Right lobe of liver (tissue), 4 donors: Measurements from ENCODE around the gene FAM131B.

Experiments used
- POLR2A ChIP-seq: fragments of 450-650 bp; IDR thresholded peaks from one replicate; pipeline ENCODE4 v1.6.1; 2017; ENCODE audit warnings: antibody characterized with exemption, mild to moderate bottlenecking
- TF ChIP-seq, protein P1 (sequence below), 4 donors: fragments of 200-600 bp in 3 of 4; fragments of 450-650 bp in 1 of 4; IDR thresholded peaks; one replicate each; pipeline versions ENCODE4 v1.5.1 to v1.8.0; 2016 to 2022; ENCODE audit warnings: antibody characterized with exemption in 4 of 4, mild to moderate bottlenecking in 2 of 4
- donor health status: DM: no; HTN: no; CAD: no.
- donor health status: DM: no; HTN: no; CAD: no.
- donor health status: DM: no; HTN: yes; CAD: no.

DNA sequence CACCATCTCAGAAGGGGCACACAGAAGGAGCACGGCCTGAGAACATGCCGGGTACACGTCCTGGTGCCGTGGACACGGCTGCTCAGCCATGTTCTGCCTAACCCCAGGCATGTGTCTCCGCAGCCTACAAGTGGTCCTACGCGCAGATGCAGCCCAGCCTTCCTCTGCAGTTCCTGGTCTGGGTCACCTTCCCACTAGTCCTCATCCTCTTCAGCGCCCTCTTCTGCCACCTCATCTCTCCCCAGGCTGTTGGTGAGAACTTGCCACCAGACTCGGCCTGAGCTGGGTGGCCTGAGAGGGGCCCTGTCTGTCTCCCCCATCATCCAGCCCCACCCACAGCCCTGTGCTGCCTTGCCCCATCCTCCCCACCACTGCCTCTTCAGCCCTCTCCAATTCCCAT lies 41.3 kb downstream of the FAM131B start:
- TF ChIP-seq POLR2A, result no peak
- TF ChIP-seq, protein P1, sequence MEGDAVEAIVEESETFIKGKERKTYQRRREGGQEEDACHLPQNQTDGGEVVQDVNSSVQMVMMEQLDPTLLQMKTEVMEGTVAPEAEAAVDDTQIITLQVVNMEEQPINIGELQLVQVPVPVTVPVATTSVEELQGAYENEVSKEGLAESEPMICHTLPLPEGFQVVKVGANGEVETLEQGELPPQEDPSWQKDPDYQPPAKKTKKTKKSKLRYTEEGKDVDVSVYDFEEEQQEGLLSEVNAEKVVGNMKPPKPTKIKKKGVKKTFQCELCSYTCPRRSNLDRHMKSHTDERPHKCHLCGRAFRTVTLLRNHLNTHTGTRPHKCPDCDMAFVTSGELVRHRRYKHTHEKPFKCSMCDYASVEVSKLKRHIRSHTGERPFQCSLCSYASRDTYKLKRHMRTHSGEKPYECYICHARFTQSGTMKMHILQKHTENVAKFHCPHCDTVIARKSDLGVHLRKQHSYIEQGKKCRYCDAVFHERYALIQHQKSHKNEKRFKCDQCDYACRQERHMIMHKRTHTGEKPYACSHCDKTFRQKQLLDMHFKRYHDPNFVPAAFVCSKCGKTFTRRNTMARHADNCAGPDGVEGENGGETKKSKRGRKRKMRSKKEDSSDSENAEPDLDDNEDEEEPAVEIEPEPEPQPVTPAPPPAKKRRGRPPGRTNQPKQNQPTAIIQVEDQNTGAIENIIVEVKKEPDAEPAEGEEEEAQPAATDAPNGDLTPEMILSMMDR (IDR thresholded peaks at IDR 0.05), result no peak
